ENCODE data around the gene EXD3.

The EXD3 gene

GRCh38 chr9:137408651-137409405, 14.1 kb downstream of the EXD3 start:
- TF ChIP-seq CTCF (conservative IDR thresholded peaks at IDR 0.05; ENCODE audit: low read length), result no peak
- no peak overlapping the region for H3K4me3 ChIP-seq (ENCODE audit: low read length)
- no peak for DNase-seq (ENCODE audit: low read depth)

- TF ChIP-seq CTCF (conservative IDR thresholded peaks at IDR 0.05; ENCODE audit: low read length), result no peak
- no peak overlapping the region for H3K4me3 ChIP-seq (ENCODE audit: low read length)
- peak; percentile 13 for DNase-seq (ENCODE audit: low read depth)
Measured at GRCh38 chr9:137407590-137408300, 15.2 kb downstream of the EXD3 start.

- peak; percentile 46 for TF ChIP-seq CTCF (conservative IDR thresholded peaks at IDR 0.05; ENCODE audit: low read length)
- peak overlapping the region; percentile 39 for H3K4me3 ChIP-seq (ENCODE audit: low read length)
- DNase-seq (ENCODE audit: low read depth), result peak; percentile 47
Measured at GRCh38 chr9:137406876-137407589, 15.9 kb downstream of the EXD3 start.

GRCh38 chr9:137406085-137406760, 16.7 kb downstream of the EXD3 start:
- TF ChIP-seq CTCF (conservative IDR thresholded peaks at IDR 0.05; ENCODE audit: low read length), result no peak
- H3K4me3 ChIP-seq (ENCODE audit: low read length), result no peak overlapping the region
- DNase-seq (ENCODE audit: low read depth), result no peak

- no peak overlapping the region for H3K4me3 ChIP-seq (ENCODE audit: low read length)
- no peak for DNase-seq (ENCODE audit: low read depth)
- no peak for TF ChIP-seq CTCF (conservative IDR thresholded peaks at IDR 0.05; ENCODE audit: low read length)
Measured at GRCh38 chr9:137405677-137406081, 17.3 kb downstream of the EXD3 start.

GRCh38 chr9:137404961-137405567, 17.9 kb downstream of the EXD3 start:
- TF ChIP-seq CTCF (conservative IDR thresholded peaks at IDR 0.05; ENCODE audit: low read length), result no peak
- no peak for DNase-seq (ENCODE audit: low read depth)
- no peak overlapping the region for H3K4me3 ChIP-seq (ENCODE audit: low read length)

All from AG10803 (cell line).